Astrocyte of the hippocampus (primary cell): Measurements from ENCODE around the gene RPL3.

Experiments used
- DNase-seq: peaks from one replicate; pipeline ENCODE4 v3.0.0; 2011; ENCODE audit warnings: low read depth, low spot score

The RPL3 gene

GRCh38 chr22:39283322-39284141 is 35.9 kb downstream of the RPL3 start:
- DNase-seq = no peak

GRCh38 chr22:39282645-39283321 is 36.6 kb downstream of the RPL3 start:
- DNase-seq = no peak

GRCh38 chr22:39281126-39281525 is 38.3 kb downstream of the RPL3 start:
- no peak for DNase-seq

- DNase-seq = no peak
Observed at GRCh38 chr22:39280250-39280649, 39.2 kb downstream of the RPL3 start.

- no peak for DNase-seq
Observed at GRCh38 chr22:39279170-39279850, 40.1 kb downstream of the RPL3 start.

GRCh38 chr22:39278040-39278439 is 41.4 kb downstream of the RPL3 start:
- no peak for DNase-seq

GRCh38 chr22:39277142-39277607 is 42.2 kb downstream of the RPL3 start:
- no peak for DNase-seq

- no peak for DNase-seq
Observed at GRCh38 chr22:39276440-39277141, 42.8 kb downstream of the RPL3 start.

- DNase-seq = no peak
Observed at GRCh38 chr22:39275814-39276439, 43.5 kb downstream of the RPL3 start.

GRCh38 chr22:39273950-39274887 is 45.2 kb downstream of the RPL3 start:
- no peak for DNase-seq

- DNase-seq = no peak
Observed at GRCh38 chr22:39270792-39271191, 48.6 kb downstream of the RPL3 start.

- no peak for DNase-seq
Observed at GRCh38 chr22:39270280-39270679, 49.1 kb downstream of the RPL3 start.

GRCh38 chr22:39269095-39269790 is 50.2 kb downstream of the RPL3 start:
- DNase-seq = no peak

- DNase-seq = no peak
Observed at GRCh38 chr22:39268645-39269044, 50.8 kb downstream of the RPL3 start.

- no peak for DNase-seq
Observed at GRCh38 chr22:39267974-39268373, 51.4 kb downstream of the RPL3 start.

GRCh38 chr22:39266398-39267030 is 52.9 kb downstream of the RPL3 start:
- no peak for DNase-seq

GRCh38 chr22:39265143-39265886 is 54.1 kb downstream of the RPL3 start:
- no peak for DNase-seq

- no peak for DNase-seq
Observed at GRCh38 chr22:39264349-39265038, 54.9 kb downstream of the RPL3 start.
